Measurements from ENCODE around the gene DCDC1.

- TF ChIP-seq RAD21 (IDR thresholded peaks at IDR 0.05; ENCODE audit: low read depth) (no peak), CTCF (IDR thresholded peaks at IDR 0.05 in 2 of 3, conservative IDR thresholded peaks at IDR 0.05 in 1 of 3; ENCODE audit: borderline replicate concordance in 1 of 3, insufficient read depth in 1 of 3, low read depth in 2 of 3, low read length in 2 of 3) (no peak)
Measured at GRCh38 chr11:31351168-31351567, 18.4 kb downstream of the DCDC1 start.

Data from HCT116 (cell line).